Measurements from ENCODE around the gene DCAF6.

The DCAF6 gene

GRCh38 chr1:168084396-168085231, 148.1 kb downstream of the DCAF6 start:
- Mint-ChIP-seq H3K4me1 (peaks cover 8% of the 10 kb centered on the region), H3K36me3 (ENCODE audit: low read depth) (peaks cover 29% of the 10 kb centered on the region), H3K27me3 (ENCODE audit: low read depth, poor library complexity) (no peaks in the 10 kb centered on the region), H3K9me3 (no peaks in the 10 kb centered on the region), H3K4me3 (no peak overlapping the region), H3K27ac (no peak overlapping the region)
- TF ChIP-seq CTCF (IDR thresholded peaks at IDR 0.05), result peak; percentile 95
- peak; percentile 74 for DNase-seq

GRCh38 chr1:168085401-168085872, 149.0 kb downstream of the DCAF6 start:
- Mint-ChIP-seq H3K4me1 (peaks cover 8% of the 10 kb centered on the region), H3K4me3 (no peak overlapping the region), H3K27me3 (ENCODE audit: low read depth, poor library complexity) (no peaks in the 10 kb centered on the region), H3K27ac (no peak overlapping the region), H3K9me3 (no peaks in the 10 kb centered on the region), H3K36me3 (ENCODE audit: low read depth) (peaks cover 35% of the 10 kb centered on the region)
- no peak for TF ChIP-seq CTCF (IDR thresholded peaks at IDR 0.05)
- DNase-seq, result no peak

- Mint-ChIP-seq H3K27ac (no peak overlapping the region), H3K36me3 (ENCODE audit: low read depth) (peaks cover 29% of the 10 kb centered on the region), H3K4me1 (peaks cover 8% of the 10 kb centered on the region), H3K9me3 (no peaks in the 10 kb centered on the region), H3K4me3 (no peak overlapping the region), H3K27me3 (ENCODE audit: low read depth, poor library complexity) (no peaks in the 10 kb centered on the region)
- no peak for DNase-seq
- TF ChIP-seq CTCF (IDR thresholded peaks at IDR 0.05), result no peak
Measured at GRCh38 chr1:168086438-168086837, 150.0 kb downstream of the DCAF6 start.

- no peak for DNase-seq
- Mint-ChIP-seq H3K27me3 (ENCODE audit: low read depth, poor library complexity) (no peaks in the 10 kb centered on the region), H3K4me3 (no peak overlapping the region), H3K4me1 (no peaks in the 10 kb centered on the region), H3K27ac (peak overlapping the region; percentile 60), H3K36me3 (ENCODE audit: low read depth) (peaks cover 26% of the 10 kb centered on the region), H3K9me3 (no peaks in the 10 kb centered on the region)
- TF ChIP-seq CTCF (IDR thresholded peaks at IDR 0.05), result no peak
Measured at GRCh38 chr1:168087696-168088095, 151.2 kb downstream of the DCAF6 start.

GRCh38 chr1:168088511-168089325, 152.2 kb downstream of the DCAF6 start:
- Mint-ChIP-seq H3K9me3 (no peaks in the 10 kb centered on the region), H3K27me3 (ENCODE audit: low read depth, poor library complexity) (no peaks in the 10 kb centered on the region), H3K4me3 (no peak overlapping the region), H3K4me1 (no peaks in the 10 kb centered on the region), H3K27ac (peak overlapping the region; percentile 83), H3K36me3 (ENCODE audit: low read depth) (peaks cover 29% of the 10 kb centered on the region)
- DNase-seq, result no peak
- no peak for TF ChIP-seq CTCF (IDR thresholded peaks at IDR 0.05)
